Stimulated activated naive CD8-positive, alpha-beta T cell treated with anti-CD3 and anti-CD28 coated beads, Interleukin-15, Interleukin-2, amounts not matched to agents 100 U/mL and 50 U/mL, for 24 hours (primary cell): ENCODE data around the gene IER2.
"Not testable (repeated sequence)": the region's sequence is repeated elsewhere in the genome, so short reads cannot be mapped to it uniquely, and the experiment has no call there.

Source experiments
- ATAC-seq: fragments of 150-1000 bp; cut with Tn5 transposase; one replicate; pipeline ENCODE4 v1.10.0; 2021
- DNase-seq: peaks from one replicate; pipeline ENCODE4 v3.0.0; 2021

IER2 gene

GRCh38 chr19:13195678-13196077 is 45.5 kb downstream of the IER2 start:
- DNase-seq, result peak; percentile 60
- peak; percentile 47 for ATAC-seq

GRCh38 chr19:13198634-13199033 is 48.4 kb downstream of the IER2 start:
- no peak for ATAC-seq
- no peak for DNase-seq

- DNase-seq, ATAC-seq: not testable (repeated sequence)
Measured at GRCh38 chr19:13202112-13202511, 51.9 kb downstream of the IER2 start.
